Adrenal gland (tissue), 12 donors: ENCODE data around the gene NRXN3. TPM values are rescaled to one million over a fixed set of nuclear protein-coding genes. Genes with fewer than 3 reads are reported as not detected.

Experiments
- DNase-seq, 7 donors: peaks; one replicate each; pipeline ENCODE4 v3.0.0-alpha.2; 2019 to 2020
- H3K27ac ChIP-seq, 5 donors: fragments of 200-600 bp; sonication (generic) in 4 of 5; 1 replicate in 3 of 5; 2 replicates in 2 of 5; pipeline versions ENCODE4 v1.5.1 to v1.8.0; 2016 to 2020; ENCODE audit warnings: mild to moderate bottlenecking in 1 of 5
- H3K27me3 ChIP-seq: fragments of 200-600 bp; 2 replicates; pipeline ENCODE4 v1.8.0; 2021
- H3K36me3 ChIP-seq, 2 donors: fragments of 200-600 bp; replicated peaks in 1 of 2; 1 replicate in 1 of 2; 2 replicates in 1 of 2; pipeline versions ENCODE4 v1.5.1 to v1.8.0; 2018 to 2022
- H3K4me1 ChIP-seq, 2 donors: fragments of 200-600 bp; replicated peaks in 1 of 2; 1 replicate in 1 of 2; 2 replicates in 1 of 2; pipeline versions ENCODE4 v1.5.1 to v1.8.0; 2018 to 2021
- H3K4me3 ChIP-seq, 4 donors: fragments of 200-600 bp; sonication (generic) in 3 of 4; one replicate each; pipeline ENCODE4 v1.5.1; 2016 to 2018
- H3K9me3 ChIP-seq, 3 donors: fragments of 200-600 bp; sonication (generic) in 1 of 3; replicated peaks in 1 of 3; 1 replicate in 2 of 3; 2 replicates in 1 of 3; pipeline versions ENCODE4 v1.5.1 to v1.8.0; 2016 to 2021
- POLR2A ChIP-seq, 2 donors: fragments of 450-650 bp; IDR thresholded peaks; one replicate each; pipeline ENCODE4 v1.6.1; 2017; ENCODE audit warnings: antibody characterized with exemption in 2 of 2, mild to moderate bottlenecking in 2 of 2, moderate library complexity in 1 of 2
- WGBS, 4 donors: extraction: QIAGEN DNeasy Blood & Tissue Kit in 2 of 4; methylation state at CpG; one replicate each; pipeline versions ENCODE4 v1.1.5 to v1.1.7; 2013 to 2017; 5-methylcytosine and 5-hydroxymethylcytosine counted together
- intact Hi-C, 2 donors: fragments of 100-400 bp; cut with DNase I; formaldehyde crosslinking; loops; one replicate each; pipeline versions ENCODE4 v1.14.1 to v1.15.0; 2022 to 2023
- polyA plus RNA-seq, 3 donors: library from polyadenylated mRNA; stranded (reverse); fragments of 200-250 nt in 2 of 3; fragments of 350-450 nt in 1 of 3; fragmentation: Illumina TruSeq in 1 of 3; extraction: RNeasy Lipid Tissue Mini Kit (QIAGEN cat#74804) in 1 of 3; gene quantifications; one replicate each; pipeline ENCODE4 v1.2.3, GENCODE V29; 2013 to 2014
- total RNA-seq, 9 donors: library from RNA; depleted of rRNA in 4 of 9; stranded (reverse); fragments of >200 nt in 4 of 9; fragments of 120-200 nt in 1 of 9; fragmentation: NEBNext Ultra II Directional in 1 of 9; extraction: Animal tissue kit (Norgen Biotek cat#: 25700) in 1 of 9; gene quantifications; one replicate each; pipeline versions ENCODE4 v1.1.0 to v1.2.4, GENCODE V29; 2013 to 2023
- TF ChIP-seq, protein P1 (sequence below), 6 experiments: fragments of 450-650 bp in 4 of 6; fragments of 200-600 bp in 2 of 6; sonication (generic) in 1 of 6; IDR thresholded peaks; 1 replicate in 5 of 6; 2 replicates in 1 of 6; pipeline versions ENCODE4 v1.5.1 to v1.8.0; 2016 to 2021; ENCODE audit warnings: antibody characterized with exemption in 6 of 6, mild to moderate bottlenecking in 2 of 6, moderate library complexity in 1 of 6
- donor health status: healthy with polysubstance abuse.
- donor health status: Bipolar disorder and iron deficiency.
- donor health status: DM: yes; HTN: yes; CAD: no.
- donor health status: DM: no; HTN: no; CAD: no.
- donor health status: DM: no; HTN: no; CAD: no.
- donor health status: DM: yes; HTN: yes; CAD: no.

The NRXN3 gene
- total and polyA plus RNA-seq, 12 donors: 0.09 to 8.5 (median 1.6) TPM

DNA sequence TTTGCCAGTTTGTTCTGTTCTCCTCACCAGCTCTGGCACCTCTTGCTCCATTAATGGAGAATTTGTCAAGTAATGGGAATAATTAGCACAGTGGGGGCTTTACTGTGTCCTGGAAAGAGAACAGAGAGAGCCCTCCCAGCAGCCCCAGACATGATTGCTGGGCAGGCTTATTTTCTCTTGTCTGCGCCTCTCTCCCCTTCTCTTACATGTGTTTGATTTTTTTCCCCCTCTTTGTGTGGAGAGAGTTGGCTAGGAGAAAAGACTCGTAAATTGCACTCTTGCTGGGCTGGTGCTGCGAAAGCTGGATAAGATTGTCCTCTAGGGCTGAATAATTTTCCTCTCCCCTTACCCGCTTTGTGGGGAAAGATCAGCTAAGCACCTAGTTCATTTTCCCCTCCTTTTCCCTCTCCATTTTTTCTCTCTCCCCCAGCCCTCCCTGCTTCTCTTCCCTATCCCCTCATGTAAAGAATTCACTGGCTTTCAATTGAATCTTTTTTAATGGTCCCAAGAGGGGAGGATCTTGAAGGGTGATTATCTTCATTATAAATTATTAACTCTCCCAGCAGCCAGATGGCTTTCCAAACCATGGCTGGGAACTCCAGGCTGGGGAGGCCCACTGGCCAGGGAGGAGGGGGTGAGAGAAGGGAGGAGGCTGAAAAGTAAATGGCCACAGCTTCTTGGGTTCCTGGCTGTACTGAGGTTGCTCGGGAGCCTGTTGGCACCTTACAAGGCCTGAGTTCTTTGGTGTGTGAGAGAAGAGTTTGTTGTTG is 62.2 kb downstream of the NRXN3 start:
- intact Hi-C loops: no loop called here
- Histone ChIP-seq H3K36me3 (no peaks in the 10 kb centered on the region), H3K27ac (no peak overlapping the region), H3K4me1 (no peaks in the 10 kb centered on the region), H3K27me3 (no peaks in the 10 kb centered on the region), H3K4me3 (no peak overlapping the region), H3K9me3 (no peaks in the 10 kb centered on the region)
- no peak for DNase-seq
- TF ChIP-seq, protein P1, sequence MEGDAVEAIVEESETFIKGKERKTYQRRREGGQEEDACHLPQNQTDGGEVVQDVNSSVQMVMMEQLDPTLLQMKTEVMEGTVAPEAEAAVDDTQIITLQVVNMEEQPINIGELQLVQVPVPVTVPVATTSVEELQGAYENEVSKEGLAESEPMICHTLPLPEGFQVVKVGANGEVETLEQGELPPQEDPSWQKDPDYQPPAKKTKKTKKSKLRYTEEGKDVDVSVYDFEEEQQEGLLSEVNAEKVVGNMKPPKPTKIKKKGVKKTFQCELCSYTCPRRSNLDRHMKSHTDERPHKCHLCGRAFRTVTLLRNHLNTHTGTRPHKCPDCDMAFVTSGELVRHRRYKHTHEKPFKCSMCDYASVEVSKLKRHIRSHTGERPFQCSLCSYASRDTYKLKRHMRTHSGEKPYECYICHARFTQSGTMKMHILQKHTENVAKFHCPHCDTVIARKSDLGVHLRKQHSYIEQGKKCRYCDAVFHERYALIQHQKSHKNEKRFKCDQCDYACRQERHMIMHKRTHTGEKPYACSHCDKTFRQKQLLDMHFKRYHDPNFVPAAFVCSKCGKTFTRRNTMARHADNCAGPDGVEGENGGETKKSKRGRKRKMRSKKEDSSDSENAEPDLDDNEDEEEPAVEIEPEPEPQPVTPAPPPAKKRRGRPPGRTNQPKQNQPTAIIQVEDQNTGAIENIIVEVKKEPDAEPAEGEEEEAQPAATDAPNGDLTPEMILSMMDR (IDR thresholded peaks at IDR 0.05): no peak
- no peak for TF ChIP-seq POLR2A (IDR thresholded peaks at IDR 0.05)
- WGBS, 4 donors: 63 to 73% (median 64%) methylated on average over 5 of the region's 5 CpGs

DNA sequence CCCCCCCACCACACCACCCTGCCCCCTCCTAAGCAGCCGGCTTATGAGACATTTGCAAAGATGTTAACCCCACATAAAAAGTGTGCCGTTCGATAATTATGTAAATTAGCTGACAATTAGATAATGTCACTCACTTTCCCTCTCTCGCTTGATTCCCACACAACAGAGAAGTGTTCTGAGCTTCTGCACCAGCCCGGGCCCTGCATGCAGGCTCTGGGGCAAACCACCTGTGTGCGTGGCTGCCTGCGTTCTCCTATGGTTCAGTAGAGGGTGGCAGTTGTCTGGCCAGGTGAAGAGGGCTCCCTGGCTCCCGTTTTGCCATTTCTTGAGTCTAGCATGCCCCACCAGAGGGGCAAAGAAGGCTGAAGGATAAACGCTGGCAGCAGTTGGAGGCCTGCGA is 68.0 kb downstream of the NRXN3 start:
- Histone ChIP-seq H3K4me1 (no peaks in the 10 kb centered on the region), H3K9me3 (no peaks in the 10 kb centered on the region), H3K27me3 (no peaks in the 10 kb centered on the region), H3K36me3 (no peaks in the 10 kb centered on the region), H3K4me3 (no peak overlapping the region), H3K27ac (no peak overlapping the region)
- no peak for DNase-seq
- WGBS, 4 donors: 79 to 85% (median 82%) methylated on average over 6 to 10 of the region's 10 CpGs
- TF ChIP-seq, protein P1 (IDR thresholded peaks at IDR 0.05): no peak
- TF ChIP-seq POLR2A (IDR thresholded peaks at IDR 0.05): no peak
- intact Hi-C loops: no loop called here

DNA sequence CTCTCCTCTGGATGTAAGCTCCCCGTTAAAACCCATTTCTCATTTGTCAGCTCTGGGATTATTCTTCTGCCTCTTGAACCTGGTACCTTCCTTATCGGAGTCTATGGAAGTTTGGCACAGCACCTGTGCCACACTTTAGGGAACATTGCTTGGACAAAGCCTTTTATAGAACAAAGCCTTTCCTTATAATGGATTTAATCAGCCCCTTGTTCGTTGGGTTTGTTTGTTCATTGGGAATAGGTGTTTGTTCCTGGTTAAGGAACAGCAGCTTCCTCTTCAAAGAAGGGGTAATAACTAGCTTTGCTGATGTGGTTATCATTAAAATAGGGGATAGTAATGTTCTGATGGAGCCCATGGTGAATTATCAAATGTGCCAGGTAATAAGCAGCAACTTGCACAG is 70.4 kb downstream of the NRXN3 start:
- Histone ChIP-seq H3K9me3 (no peaks in the 10 kb centered on the region), H3K4me1 (no peaks in the 10 kb centered on the region), H3K36me3 (no peaks in the 10 kb centered on the region), H3K27me3 (no peaks in the 10 kb centered on the region), H3K27ac (no peak overlapping the region), H3K4me3 (no peak overlapping the region)
- 66 to 75% (median 71%) methylated on average over 3 of the region's 3 CpGs for WGBS, 4 donors
- no peak for DNase-seq
- intact Hi-C loops: no loop called here
- TF ChIP-seq, protein P1 (IDR thresholded peaks at IDR 0.05): no peak
- TF ChIP-seq POLR2A (IDR thresholded peaks at IDR 0.05): no peak

DNA sequence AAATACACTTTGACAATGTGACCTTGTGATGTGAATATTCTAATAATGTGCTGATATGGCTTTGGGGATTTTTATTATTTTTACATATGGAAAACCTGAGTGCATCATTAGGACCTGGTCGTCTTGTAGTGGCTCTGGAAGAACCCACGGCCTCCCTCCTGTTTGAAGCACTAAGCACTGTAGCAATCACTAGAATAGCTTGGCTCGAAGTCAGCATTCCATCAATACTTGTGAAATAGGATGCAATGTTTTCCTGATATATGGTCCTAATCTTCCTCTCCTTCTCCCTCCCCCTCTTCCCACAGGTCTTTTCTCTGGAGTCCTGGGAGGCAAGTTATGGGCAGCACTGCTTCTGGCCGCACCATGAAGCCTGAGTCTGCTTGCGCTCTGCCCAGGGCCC is 71.9 kb downstream of the NRXN3 start:
- no peaks in the 10 kb centered on the region for H3K36me3 ChIP-seq
- H3K9me3 ChIP-seq: no peaks in the 10 kb centered on the region
- intact Hi-C loops: no loop called here
- 62 to 67% (median 65%) methylated on average over 5 of the region's 5 CpGs for WGBS, 4 donors
- no peak for DNase-seq
- TF ChIP-seq, protein P1 (IDR thresholded peaks at IDR 0.05): no peak
- no peak for TF ChIP-seq POLR2A (IDR thresholded peaks at IDR 0.05)
- no peaks in the 10 kb centered on the region for H3K27me3 ChIP-seq
- H3K4me1 ChIP-seq: no peaks in the 10 kb centered on the region
- H3K27ac ChIP-seq: no peak overlapping the region
- no peak overlapping the region for H3K4me3 ChIP-seq
